HEK293 (cell line): ENCODE data around the gene HPCAL1.

Source experiments
- CTCF ChIA-PET: fragments of 350-600 bp; formaldehyde crosslinking; extraction: SDS; loops from one replicate; lab custom pipeline; 2021; ENCODE audit warnings: antibody characterized with exemption; lab: Yijun Ruan, JAX
- POLR2A ChIA-PET: fragments of 300-600 bp; formaldehyde crosslinking; extraction: SDS; loops from one replicate; lab custom pipeline; 2020; ENCODE audit warnings: antibody characterized with exemption, inconsistent platforms; lab: Yijun Ruan, JAX
- H3K27ac ChIP-seq: fragments of 200-500 bp; sonication (Bioruptor generic); 2 replicates; pipeline ENCODE4 v1.5.1; 2014; ENCODE audit warnings: low read depth, low read length, control low read depth, inconsistent platforms; ENCODE audit errors: extremely low read depth
- H3K36me3 ChIP-seq, 2 experiments: fragments of 200-500 bp in 1 of 2; sonication (Bioruptor generic) in 1 of 2; 1 replicate in 1 of 2; 2 replicates in 1 of 2; pipeline ENCODE4 v1.5.1; 2014 to 2017; ENCODE audit warnings: inconsistent platforms in 2 of 2, low read length in 2 of 2; ENCODE audit not compliant: control insufficient read depth in 2 of 2, insufficient read depth in 1 of 2
- H3K4me1 ChIP-seq: fragments of 200-500 bp; sonication (Bioruptor generic); 2 replicates; pipeline ENCODE4 v1.5.1; 2014; ENCODE audit warnings: mild to moderate bottlenecking, low read length, inconsistent platforms; ENCODE audit not compliant: control insufficient read depth, insufficient read depth
- H3K4me3 ChIP-seq: 2 replicates; pipeline ENCODE4 v1.5.1; 2011; ENCODE audit warnings: low read depth, mild to moderate bottlenecking, control low read depth, low read length, moderate library complexity
- H3K9me3 ChIP-seq: fragments of 200-500 bp; sonication (Bioruptor generic); 2 replicates; pipeline ENCODE4 v1.5.1; 2014; ENCODE audit warnings: low read depth, low read length, inconsistent platforms; ENCODE audit not compliant: control insufficient read depth, insufficient read depth
- AEBP2 ChIP-seq: fragments of 450-650 bp; formaldehyde crosslinking; IDR thresholded peaks from 2 replicates; pipeline ENCODE4 v1.5.1; 2016; ENCODE audit warnings: missing biosample characterization, missing genetic modification characterization, borderline replicate concordance
- BCL11A ChIP-seq: fragments of 450-650 bp; formaldehyde crosslinking; IDR thresholded peaks from 2 replicates; pipeline ENCODE4 v1.5.1; 2016; ENCODE audit warnings: low read depth, missing biosample characterization, missing genetic modification characterization
- IKZF3 ChIP-seq: fragments of 450-650 bp; IDR thresholded peaks from 2 replicates; pipeline ENCODE4 v1.5.0; 2018; ENCODE audit warnings: missing biosample characterization, mild to moderate bottlenecking, missing genetic modification characterization, moderate library complexity
- MZF1 ChIP-seq: fragments of 450-650 bp; formaldehyde crosslinking; IDR thresholded peaks from 2 replicates; pipeline ENCODE4 v1.5.1; 2017; ENCODE audit warnings: missing biosample characterization, missing genetic modification characterization, borderline replicate concordance
- TRIM28 ChIP-seq: IDR thresholded peaks from 2 replicates; pipeline ENCODE4 v1.6.1; 2011; ENCODE audit warnings: low read length, control low read depth, borderline replicate concordance
- ZBTB17 ChIP-seq: fragments of 450-650 bp; formaldehyde crosslinking; IDR thresholded peaks from 2 replicates; pipeline ENCODE4 v1.5.1; 2016; ENCODE audit warnings: missing biosample characterization, missing genetic modification characterization
- ZNF121 ChIP-seq: fragments of 450-650 bp; formaldehyde crosslinking; IDR thresholded peaks from 2 replicates; pipeline ENCODE4 v1.5.1; 2016; ENCODE audit warnings: missing biosample characterization, missing genetic modification characterization
- ZNF133 ChIP-seq: fragments of 450-650 bp; formaldehyde crosslinking; IDR thresholded peaks from 2 replicates; pipeline ENCODE4 v1.5.1; 2016; ENCODE audit warnings: missing biosample characterization, missing genetic modification characterization
- ZNF175 ChIP-seq: fragments of 450-650 bp; formaldehyde crosslinking; IDR thresholded peaks from 2 replicates; pipeline ENCODE4 v1.5.1; 2016; ENCODE audit warnings: missing biosample characterization, missing genetic modification characterization
- ZNF221 ChIP-seq: fragments of 450-650 bp; formaldehyde crosslinking; IDR thresholded peaks from 2 replicates; pipeline ENCODE4 v1.5.1; 2017; ENCODE audit warnings: missing biosample characterization, missing genetic modification characterization, borderline replicate concordance
- ZNF416 ChIP-seq: fragments of 450-650 bp; formaldehyde crosslinking; IDR thresholded peaks from 2 replicates; pipeline ENCODE4 v1.5.1; 2016; ENCODE audit warnings: missing biosample characterization, missing genetic modification characterization
- ZNF449 ChIP-seq: fragments of 450-650 bp; formaldehyde crosslinking; IDR thresholded peaks from 2 replicates; pipeline ENCODE4 v1.5.1; 2017; ENCODE audit warnings: missing biosample characterization, mild to moderate bottlenecking, missing genetic modification characterization, moderate library complexity
- ZNF571 ChIP-seq: fragments of 450-650 bp; formaldehyde crosslinking; IDR thresholded peaks from 2 replicates; pipeline ENCODE4 v1.5.0; 2017; ENCODE audit warnings: missing biosample characterization, missing genetic modification characterization
- ZNF585B ChIP-seq: fragments of 450-650 bp; formaldehyde crosslinking; IDR thresholded peaks from 2 replicates; pipeline ENCODE4 v1.5.1; 2016; ENCODE audit warnings: missing biosample characterization, missing genetic modification characterization
- ZNF623 ChIP-seq: fragments of 450-650 bp; formaldehyde crosslinking; IDR thresholded peaks from 2 replicates; pipeline ENCODE4 v1.5.1; 2016; ENCODE audit warnings: missing biosample characterization, missing genetic modification characterization
- ZNF645 ChIP-seq: fragments of 450-650 bp; formaldehyde crosslinking; IDR thresholded peaks from 2 replicates; pipeline ENCODE4; 2016; ENCODE audit warnings: missing biosample characterization, missing genetic modification characterization
- ZNF791 ChIP-seq: fragments of 450-650 bp; formaldehyde crosslinking; IDR thresholded peaks from 2 replicates; pipeline ENCODE4 v1.5.1; 2016; ENCODE audit warnings: missing biosample characterization, missing genetic modification characterization
- TF ChIP-seq, protein P1 (sequence below): sonication (generic); formaldehyde crosslinking; IDR thresholded peaks from 2 replicates; pipeline ENCODE4 v1.8.1; 2022; ENCODE audit warnings: mild to moderate bottlenecking, moderate library complexity, missing genetic modification reagents
- TF ChIP-seq, protein P2 (sequence below): fragments of 450-650 bp; formaldehyde crosslinking; IDR thresholded peaks from 2 replicates; pipeline ENCODE4 v1.5.1; 2016; ENCODE audit warnings: missing biosample characterization, missing genetic modification characterization

The HPCAL1 gene

GRCh38 chr2:10425699-10426098, 123.0 kb downstream of the HPCAL1 start (continued):
- TF ChIP-seq ZNF571 (tag by site-specific recombination) (no peak), BCL11A (tag by site-specific recombination) (no peak), ZNF645 (tag by site-specific recombination) (no peak), ZNF175 (tag by site-specific recombination) (no peak), IKZF3 (tag by site-specific recombination) (no peak)
- TF ChIP-seq, protein P1, sequence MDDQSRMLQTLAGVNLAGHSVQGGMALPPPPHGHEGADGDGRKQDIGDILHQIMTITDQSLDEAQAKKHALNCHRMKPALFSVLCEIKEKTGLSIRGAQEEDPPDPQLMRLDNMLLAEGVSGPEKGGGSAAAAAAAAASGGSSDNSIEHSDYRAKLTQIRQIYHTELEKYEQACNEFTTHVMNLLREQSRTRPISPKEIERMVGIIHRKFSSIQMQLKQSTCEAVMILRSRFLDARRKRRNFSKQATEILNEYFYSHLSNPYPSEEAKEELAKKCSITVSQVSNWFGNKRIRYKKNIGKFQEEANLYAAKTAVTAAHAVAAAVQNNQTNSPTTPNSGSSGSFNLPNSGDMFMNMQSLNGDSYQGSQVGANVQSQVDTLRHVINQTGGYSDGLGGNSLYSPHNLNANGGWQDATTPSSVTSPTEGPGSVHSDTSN (CRISPR knock-in tag), result no peak
- TF ChIP-seq, protein P2, sequence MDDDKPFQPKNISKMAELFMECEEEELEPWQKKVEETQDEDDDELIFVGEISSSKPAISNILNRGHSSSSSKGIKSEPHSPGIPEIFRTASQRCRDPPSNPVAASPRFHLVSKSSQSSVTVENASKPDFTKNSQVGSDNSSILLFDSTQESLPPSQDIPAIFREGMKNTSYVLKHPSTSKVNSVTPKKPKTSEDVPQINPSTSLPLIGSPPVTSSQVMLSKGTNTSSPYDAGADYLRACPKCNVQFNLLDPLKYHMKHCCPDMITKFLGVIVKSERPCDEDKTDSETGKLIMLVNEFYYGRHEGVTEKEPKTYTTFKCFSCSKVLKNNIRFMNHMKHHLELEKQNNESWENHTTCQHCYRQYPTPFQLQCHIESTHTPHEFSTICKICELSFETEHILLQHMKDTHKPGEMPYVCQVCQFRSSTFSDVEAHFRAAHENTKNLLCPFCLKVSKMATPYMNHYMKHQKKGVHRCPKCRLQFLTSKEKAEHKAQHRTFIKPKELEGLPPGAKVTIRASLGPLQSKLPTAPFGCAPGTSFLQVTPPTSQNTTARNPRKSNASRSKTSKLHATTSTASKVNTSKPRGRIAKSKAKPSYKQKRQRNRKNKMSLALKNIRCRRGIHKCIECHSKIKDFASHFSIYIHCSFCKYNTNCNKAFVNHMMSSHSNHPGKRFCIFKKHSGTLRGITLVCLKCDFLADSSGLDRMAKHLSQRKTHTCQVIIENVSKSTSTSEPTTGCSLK (tag by site-specific recombination), result no peak
- TF ChIP-seq, all 188 proteins: peak for 0

DNA sequence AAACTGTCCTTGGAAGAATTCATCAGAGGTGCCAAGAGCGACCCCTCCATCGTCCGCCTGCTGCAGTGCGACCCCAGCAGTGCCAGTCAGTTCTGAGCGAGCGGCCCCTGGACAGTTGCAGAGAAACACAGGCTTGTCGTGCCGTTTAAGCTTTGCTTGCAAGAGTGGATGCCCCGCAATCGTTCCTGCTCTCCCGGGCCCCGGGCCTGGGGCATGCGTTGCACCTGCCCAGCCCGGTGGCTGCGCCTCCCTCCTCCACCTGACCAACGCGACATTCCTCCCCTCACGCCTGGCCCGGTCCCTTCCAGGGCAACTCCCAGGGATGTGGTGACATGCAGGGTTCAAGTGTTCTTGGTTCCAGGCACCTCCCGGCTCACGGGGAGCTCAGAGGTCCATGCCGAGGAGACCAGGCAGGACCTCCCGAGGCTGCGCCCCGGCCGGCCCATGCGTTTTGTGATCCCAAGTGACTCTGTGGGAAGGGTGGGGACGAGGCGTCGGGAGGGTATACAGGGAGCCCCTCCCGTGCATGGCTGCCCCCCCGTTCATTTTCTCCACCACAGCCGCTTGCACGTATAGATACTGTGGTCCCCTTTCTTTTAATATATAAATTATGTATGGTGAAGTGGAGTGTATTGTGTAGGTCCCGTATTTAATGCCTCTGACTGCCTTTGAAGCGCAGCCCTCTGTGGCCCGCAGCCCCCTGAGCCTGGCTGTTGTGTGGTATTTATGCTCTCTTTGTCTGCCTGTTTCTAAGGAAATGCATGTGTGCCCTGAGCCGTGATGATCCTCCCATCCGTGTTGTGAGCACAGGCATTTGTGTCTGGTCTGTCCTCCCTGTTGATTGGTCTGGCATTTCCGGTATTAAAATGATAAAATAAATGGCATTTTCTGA, 124.3 kb downstream of the HPCAL1 start:
- Histone ChIP-seq H3K27ac (no peak overlapping the region), H3K4me3 (no peak overlapping the region), H3K36me3 (peaks cover 0 to 4% of the 10 kb centered on the region in 2 experiments; a peak in 1 of 3 replicates), H3K9me3 (no peaks in the 10 kb centered on the region), H3K4me1 (no peaks in the 10 kb centered on the region)
- no peak for TF ChIP-seq ZNF449 (tag by site-specific recombination)
- TF ChIP-seq MZF1 (tag by site-specific recombination), result no peak
- no peak for TF ChIP-seq ZNF133 (tag by site-specific recombination)
- TF ChIP-seq AEBP2 (tag by site-specific recombination), result no peak
- no peak for TF ChIP-seq ZBTB17 (tag by site-specific recombination)
- no peak for TF ChIP-seq ZNF121 (tag by site-specific recombination)
- TF ChIP-seq ZNF416 (tag by site-specific recombination), result no peak
- no peak for TF ChIP-seq ZNF791 (tag by site-specific recombination)
- TF ChIP-seq ZNF585B, result no peak
- no peak for TF ChIP-seq ZNF623 (tag by site-specific recombination)
- TF ChIP-seq TRIM28, result no peak
- no peak for TF ChIP-seq ZNF221 (tag by site-specific recombination)
- ChIA-PET CTCF (interaction anchor here (0.7 to 1.6 kb wide), 4 partner anchors 8 to 773 kb away, joined by 3 to 6 read pairs (median 4); no protein-coding TSS in a partner anchor), POLR2A (no interaction called here)
